Stimulated activated CD4-positive, alpha-beta T cell treated with anti-CD3 and anti-CD28 coated beads, Interleukin-2, amount 100 ng/mL, for 4 hours (primary cell): Measurements from ENCODE around the gene FCHO2.

Experiments used
- DNase-seq: peaks from one replicate; pipeline ENCODE4 v3.0.0-alpha.2; 2020; ENCODE audit warnings: low read depth

Gene FCHO2

GRCh38 chr5:73135429-73136054, 179.7 kb downstream of the FCHO2 start:
- no peak for DNase-seq

- DNase-seq, result no peak
Observed at GRCh38 chr5:73136055-73136562, 180.3 kb downstream of the FCHO2 start.

GRCh38 chr5:73137563-73138530, 182.0 kb downstream of the FCHO2 start:
- no peak for DNase-seq

GRCh38 chr5:73139485-73139884, 183.6 kb downstream of the FCHO2 start:
- no peak for DNase-seq
